ENCODE results near the gene MKLN1. TPM values are rescaled to one million over a fixed set of nuclear protein-coding genes. Genes with fewer than 3 reads are reported as not detected.

Gene MKLN1
- total and polyA plus RNA-seq, 2 of the 4 experiments (the other 2 are of a cell fraction) = 17.5 to 52.0 TPM

GRCh38 chr7:131511774-131512535, 184.3 kb downstream of the MKLN1 start:
- DNase-seq = no peak
- H3K14ac ChIP-seq (replicated peaks; ENCODE audit: low read depth, low read length) = no peak overlapping the region
- no peak overlapping the region for H3K23ac ChIP-seq (ENCODE audit: low read depth, low read length)
- WGBS, 2 experiments (ENCODE audit: extremely low coverage in 2 of 2, insufficient read length in 1 of 2) = 87% methylated on average over 8 of the region's 15 CpGs; no CpG with 5 or more reads in 1 of the 2 experiments
- no peak overlapping the region for H3K4me2 ChIP-seq (ENCODE audit: low read depth, low read length)
- no peak overlapping the region for H4K91ac ChIP-seq (ENCODE audit: insufficient read depth, low read depth, low read length)
- no peak for ATAC-seq (ENCODE audit: low read depth)
- H3K79me1 ChIP-seq (ENCODE audit: low read depth in 1 of 2, low read length in 2 of 2) = peaks cover 0 to 6% of the 10 kb centered on the region in 2 experiments; a peak in 1 of 4 replicates
- H2BK15ac ChIP-seq (ENCODE audit: low read depth, low read length) = no peak overlapping the region
- no peak overlapping the region for H2AK9ac ChIP-seq (replicated peaks; ENCODE audit: low read depth, low read length, poor library complexity)
- no peak overlapping the region for H3K9ac ChIP-seq (ENCODE audit: low read depth, low read length)
- intact Hi-C loops (cut with micrococcal nuclease) = no loop called here
- peaks cover 4% of the 10 kb centered on the region for H3K9me1 ChIP-seq (ENCODE audit: insufficient read depth, low read length)
- H3K4ac ChIP-seq (ENCODE audit: low read depth, low read length) = no peak overlapping the region
- no peaks in the 10 kb centered on the region; the same call in 1 of the 2 replicates for H3K27me3 ChIP-seq (ENCODE audit: control insufficient read depth, insufficient read depth, low read length)
- no peaks in the 10 kb centered on the region for H3K9me3 ChIP-seq (ENCODE audit: control insufficient read depth, insufficient read depth, low read length)
- no peak overlapping the region for H3K56ac ChIP-seq (ENCODE audit: extremely low read depth, insufficient read depth, low read length)
- in situ Hi-C loops (cut with MboI; ENCODE audit: low sequenced_read_pairs) = loop anchor here (5.0 kb wide), 1 partner anchor 140 kb away; no protein-coding TSS in a partner anchor
- no peak overlapping the region for H2BK20ac ChIP-seq (ENCODE audit: low read depth, low read length)
- BruUV-seq (replicated peaks) = no TSS peak
- H2BK5ac ChIP-seq (ENCODE audit: low read depth, low read length, poor library complexity, severe bottlenecking) = no peak overlapping the region
- H4K5ac ChIP-seq (ENCODE audit: low read depth, low read length) = no peak overlapping the region
- H4K20me1 ChIP-seq (ENCODE audit: insufficient read depth, low read length) = no peaks in the 10 kb centered on the region
- H2AFZ ChIP-seq (replicated peaks; ENCODE audit: low read length, poor library complexity) = no peak overlapping the region
- H2BK120ac ChIP-seq (ENCODE audit: low read depth, low read length) = no peak overlapping the region
- H3K4me1 ChIP-seq (ENCODE audit: control insufficient read depth, insufficient read depth, low read length) = no peaks in the 10 kb centered on the region
- no peak overlapping the region for H4K8ac ChIP-seq (ENCODE audit: low read depth in 2 of 2, low read length in 2 of 2)
- H3K36me3 ChIP-seq (ENCODE audit: control insufficient read depth, insufficient read depth, low read length) = no peaks in the 10 kb centered on the region
- ChIA-PET CTCF (interaction anchor here (1.2 kb wide), 1 partner anchor 121 kb away, joined by 3 read pairs; no protein-coding TSS in a partner anchor), POLR2A (ENCODE audit: unreplicated experiment) (no interaction called here)
- no peak overlapping the region for H2AK5ac ChIP-seq (ENCODE audit: low read depth, low read length)
- H3K27ac ChIP-seq (ENCODE audit: insufficient read depth, low read length) = no peak overlapping the region
- H3K18ac ChIP-seq (ENCODE audit: low read depth, low read length) = no peak overlapping the region
- H3K4me3 ChIP-seq (ENCODE audit: insufficient read depth, low read depth, low read length) = no peak overlapping the region
- dilution Hi-C loops (cut with HindIII; ENCODE audit: low sequenced_read_pairs, unreplicated experiment) = no loop called here
- TF ChIP-seq MAZ (IDR thresholded peaks at IDR 0.05; ENCODE audit: borderline replicate concordance, low read depth, low read length) = no peak
- no peak for TF ChIP-seq CEBPB (IDR thresholded peaks at IDR 0.05; ENCODE audit: low read depth, low read length)
- no peak for TF ChIP-seq RFX5 (IDR thresholded peaks at IDR 0.05; ENCODE audit: low read depth, low read length)
- TF ChIP-seq NFE2L2 (IDR thresholded peaks at IDR 0.05; ENCODE audit: low read depth, low read length) = no peak
- TF ChIP-seq POLR2A (IDR thresholded peaks at IDR 0.05; ENCODE audit: low read depth, low read length) = no peak
- no peak for TF ChIP-seq USF2 (IDR thresholded peaks at IDR 0.05; ENCODE audit: low read depth, low read length)
- no peak for TF ChIP-seq BHLHE40 (IDR thresholded peaks at IDR 0.05; ENCODE audit: low read depth, low read length)
- no peak for TF ChIP-seq MAFK (IDR thresholded peaks at IDR 0.05; ENCODE audit: low read depth, low read length)
- no peak for TF ChIP-seq SMC3 (IDR thresholded peaks at IDR 0.05; ENCODE audit: low read depth, low read length)
- TF ChIP-seq MXI1 (IDR thresholded peaks at IDR 0.05; ENCODE audit: borderline replicate concordance, low read depth, low read length) = no peak
- no peak for TF ChIP-seq RAD21 (IDR thresholded peaks at IDR 0.05; ENCODE audit: low read length)
- no peak for TF ChIP-seq FOS (IDR thresholded peaks at IDR 0.05; ENCODE audit: low read depth, low read length)
- no peak for TF ChIP-seq CTCF (conservative IDR thresholded peaks at IDR 0.05; ENCODE audit: low read depth, low read length)
- no peak for TF ChIP-seq CHD1 (IDR thresholded peaks at IDR 0.05; ENCODE audit: low read depth, low read length)
- no peak for TF ChIP-seq ELK1 (IDR thresholded peaks at IDR 0.05; ENCODE audit: borderline replicate concordance, low read depth, low read length)
